Thyroid gland (tissue), 4 donors: ENCODE data around the gene B4GALT3. TPM values are rescaled to one million over a fixed set of nuclear protein-coding genes. Genes with fewer than 3 reads are reported as not detected.
"Not testable (repeated sequence)": the region's sequence is repeated elsewhere in the genome, so short reads cannot be mapped to it uniquely, and the experiment has no call there.

Experiments used
- DNase-seq, 2 donors: peaks; one replicate each; pipeline ENCODE4 v3.0.0-alpha.2; 2019
- H3K27ac ChIP-seq, 3 donors: fragments of 200-600 bp; sonication (generic); 1 replicate in 2 of 3; 2 replicates in 1 of 3; pipeline ENCODE4 v1.5.1; 2016 to 2019; ENCODE audit warnings: mild to moderate bottlenecking in 1 of 3, moderate library complexity in 1 of 3
- H3K27me3 ChIP-seq: fragments of 200-600 bp; sonication (generic); one replicate; pipeline ENCODE4 v1.5.1; 2019
- H3K36me3 ChIP-seq, 2 donors: fragments of 200-600 bp; sonication (generic); one replicate each; pipeline ENCODE4 v1.5.1; 2016 to 2019
- H3K4me1 ChIP-seq, 2 donors: fragments of 200-600 bp; sonication (generic); one replicate each; pipeline ENCODE4 v1.5.1; 2017 to 2019
- H3K4me3 ChIP-seq, 3 donors: fragments of 200-600 bp; sonication (generic); replicated peaks in 1 of 3; 1 replicate in 2 of 3; 2 replicates in 1 of 3; pipeline ENCODE4 v1.5.1; 2016; ENCODE audit warnings: mild to moderate bottlenecking in 1 of 3
- H3K9me3 ChIP-seq: fragments of 200-600 bp; sonication (generic); one replicate; pipeline ENCODE4 v1.5.1; 2017
- POLR2A ChIP-seq, 2 donors: fragments of 450-650 bp; IDR thresholded peaks; one replicate each; pipeline ENCODE4 v1.6.1; 2017; ENCODE audit warnings: antibody characterized with exemption in 2 of 2, mild to moderate bottlenecking in 2 of 2, moderate library complexity in 1 of 2
- WGBS, 2 donors: methylation state at CpG; one replicate each; pipeline ENCODE4 v1.1.5; 2017; 5-methylcytosine and 5-hydroxymethylcytosine counted together
- intact Hi-C: fragments of 100-400 bp; cut with DNase I; formaldehyde crosslinking; loops from one replicate; pipeline ENCODE4 v1.15.1; 2023
- total RNA-seq, 4 donors: library from RNA; depleted of rRNA; stranded (reverse); fragments of >200 nt; gene quantifications; one replicate each; pipeline ENCODE4 v1.2.3, GENCODE V29; 2016
- TF ChIP-seq, protein P1 (sequence below), 6 experiments: fragments of 200-600 bp in 3 of 6; fragments of 450-650 bp in 3 of 6; sonication (generic) in 3 of 6; IDR thresholded peaks; one replicate each; pipeline ENCODE4 v1.5.1; 2016 to 2019; ENCODE audit warnings: antibody characterized with exemption in 6 of 6, mild to moderate bottlenecking in 2 of 6, inconsistent platforms in 1 of 6, moderate library complexity in 1 of 6

The B4GALT3 gene
- total RNA-seq, 4 donors from 2014 or later: 24.1 to 34.0 (median 29.2) TPM

DNA sequence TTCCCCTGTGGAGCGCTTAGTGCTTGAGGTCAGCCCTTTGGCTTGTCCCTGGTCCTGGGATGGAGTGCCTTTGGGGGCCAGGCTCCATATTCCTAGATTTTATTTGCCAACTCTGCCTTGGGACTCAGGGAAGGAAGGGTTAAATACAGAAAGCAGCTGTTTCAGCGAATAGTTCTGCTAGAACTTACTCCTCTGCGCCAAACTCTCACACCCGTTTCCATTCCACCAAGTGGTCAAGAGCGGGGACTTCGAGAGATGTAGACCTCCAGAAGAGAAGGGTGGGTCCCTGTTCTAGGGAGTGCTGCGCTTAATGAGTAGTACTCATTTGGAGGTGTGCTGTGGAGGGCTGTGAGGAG, 47.8 kb upstream of the B4GALT3 start:
- Histone ChIP-seq H3K36me3 (peaks cover 10 to 14% of the 10 kb centered on the region in 2 donors), H3K4me1 (peaks cover 16 to 19% of the 10 kb centered on the region in 2 donors), H3K27me3 (no peaks in the 10 kb centered on the region), H3K4me3 (no peak overlapping the region), H3K9me3 (no peaks in the 10 kb centered on the region), H3K27ac (peak overlapping the region in 2 of 3 donors; percentile 14 to 43)
- intact Hi-C loops: loop anchor here (5.0 to 10.0 kb wide), 3 partner anchors 50 to 157 kb away; partner anchors contain the start of genes B4GALT3 and MPZ
- TF ChIP-seq, protein P1, sequence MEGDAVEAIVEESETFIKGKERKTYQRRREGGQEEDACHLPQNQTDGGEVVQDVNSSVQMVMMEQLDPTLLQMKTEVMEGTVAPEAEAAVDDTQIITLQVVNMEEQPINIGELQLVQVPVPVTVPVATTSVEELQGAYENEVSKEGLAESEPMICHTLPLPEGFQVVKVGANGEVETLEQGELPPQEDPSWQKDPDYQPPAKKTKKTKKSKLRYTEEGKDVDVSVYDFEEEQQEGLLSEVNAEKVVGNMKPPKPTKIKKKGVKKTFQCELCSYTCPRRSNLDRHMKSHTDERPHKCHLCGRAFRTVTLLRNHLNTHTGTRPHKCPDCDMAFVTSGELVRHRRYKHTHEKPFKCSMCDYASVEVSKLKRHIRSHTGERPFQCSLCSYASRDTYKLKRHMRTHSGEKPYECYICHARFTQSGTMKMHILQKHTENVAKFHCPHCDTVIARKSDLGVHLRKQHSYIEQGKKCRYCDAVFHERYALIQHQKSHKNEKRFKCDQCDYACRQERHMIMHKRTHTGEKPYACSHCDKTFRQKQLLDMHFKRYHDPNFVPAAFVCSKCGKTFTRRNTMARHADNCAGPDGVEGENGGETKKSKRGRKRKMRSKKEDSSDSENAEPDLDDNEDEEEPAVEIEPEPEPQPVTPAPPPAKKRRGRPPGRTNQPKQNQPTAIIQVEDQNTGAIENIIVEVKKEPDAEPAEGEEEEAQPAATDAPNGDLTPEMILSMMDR (IDR thresholded peaks at IDR 0.05): no peak
- no peak for TF ChIP-seq POLR2A (IDR thresholded peaks at IDR 0.05)
- no peak for DNase-seq
- whole genome bisulfite sequencing, 2 donors: 63 to 68% methylated on average over 7 of the region's 7 CpGs

DNA sequence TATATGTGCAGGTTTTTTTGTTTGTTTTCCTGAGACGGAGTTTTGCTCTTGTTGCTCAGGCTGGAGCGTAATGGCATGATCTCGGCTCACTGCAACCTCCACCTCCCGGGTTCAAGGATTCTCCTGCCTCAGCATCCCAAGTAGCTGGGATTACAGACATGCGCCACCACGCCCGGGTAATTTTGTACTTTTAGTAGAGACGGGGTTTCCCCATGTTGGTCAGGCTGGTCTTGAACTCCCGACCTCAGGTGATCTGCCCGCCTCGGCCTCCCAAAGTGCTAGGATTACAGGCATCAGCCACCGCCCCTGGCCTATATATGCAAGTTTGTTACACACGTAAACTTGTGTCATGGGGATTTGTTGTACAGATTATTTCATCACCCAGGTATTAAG, 47.4 kb upstream of the B4GALT3 start:
- H3K27ac ChIP-seq, DNase-seq, H3K9me3 ChIP-seq, H3K27me3 ChIP-seq, H3K4me3 ChIP-seq: not testable (repeated sequence)
- intact Hi-C loops: loop anchor here (5.0 to 10.0 kb wide), 3 partner anchors 50 to 158 kb away; partner anchors contain the start of genes B4GALT3 and MPZ
- H3K4me1 ChIP-seq: peaks cover 16 to 19% of the 10 kb centered on the region in 2 donors
- 92 to 93% methylated on average over 13 of the region's 13 CpGs for WGBS, 2 donors
- peaks cover 10 to 13% of the 10 kb centered on the region in 2 donors for H3K36me3 ChIP-seq

DNA sequence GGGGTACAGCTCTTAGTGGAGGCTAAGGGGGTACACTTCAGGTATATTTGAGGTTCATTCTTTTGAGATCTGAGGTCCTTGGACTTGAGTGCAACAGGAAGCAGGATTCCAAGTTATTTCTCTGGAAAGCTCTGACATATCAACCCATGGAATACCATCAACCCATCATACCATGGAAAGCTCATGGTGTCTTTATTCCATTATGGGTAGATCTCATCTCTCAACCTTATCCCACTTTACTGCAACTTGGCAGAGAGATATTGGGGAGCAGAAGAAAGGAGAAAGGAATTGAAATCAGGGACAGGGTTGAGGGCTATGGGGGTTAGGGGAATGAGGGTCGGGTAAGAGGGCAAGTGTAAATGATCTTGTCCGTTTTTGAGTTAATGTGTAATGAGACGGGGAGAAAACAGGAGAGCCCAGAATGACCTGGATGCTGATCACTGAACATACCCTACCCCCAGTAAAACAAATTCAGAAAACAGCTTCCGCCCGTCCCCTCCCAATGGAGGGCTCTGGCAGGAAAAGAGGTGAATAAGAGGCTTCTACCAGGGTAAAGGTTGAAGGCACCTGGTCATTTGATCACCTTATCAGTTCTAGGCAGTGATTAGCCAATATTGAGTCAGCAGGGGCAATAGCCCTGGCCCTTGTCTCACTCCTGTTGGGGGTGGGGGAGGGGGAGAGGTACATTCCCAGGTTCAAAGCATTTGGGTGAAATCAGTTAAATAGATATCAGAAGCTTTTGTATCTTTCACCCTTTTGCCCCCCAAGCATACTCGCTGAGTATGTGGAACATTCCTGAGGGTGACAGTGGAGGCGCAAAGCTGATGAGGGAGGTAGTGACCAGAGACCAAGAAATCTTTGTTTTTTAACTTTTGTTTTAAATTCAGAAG, 46.7 kb upstream of the B4GALT3 start:
- Histone ChIP-seq H3K27ac (no peak overlapping the region), H3K9me3 (no peaks in the 10 kb centered on the region), H3K4me3 (no peak overlapping the region), H3K27me3 (no peaks in the 10 kb centered on the region), H3K4me1 (peaks cover 16 to 19% of the 10 kb centered on the region in 2 donors), H3K36me3 (peaks cover 5 to 7% of the 10 kb centered on the region in 2 donors)
- TF ChIP-seq, protein P1 (IDR thresholded peaks at IDR 0.05): no peak
- no peak for TF ChIP-seq POLR2A (IDR thresholded peaks at IDR 0.05)
- DNase-seq: no peak
- WGBS, 2 donors: 88 to 90% methylated on average over 7 of the region's 7 CpGs
- intact Hi-C loops: loop anchor here (10.0 kb wide), 1 partner anchor 49 kb away; the partner anchor contains the start of gene B4GALT3

DNA sequence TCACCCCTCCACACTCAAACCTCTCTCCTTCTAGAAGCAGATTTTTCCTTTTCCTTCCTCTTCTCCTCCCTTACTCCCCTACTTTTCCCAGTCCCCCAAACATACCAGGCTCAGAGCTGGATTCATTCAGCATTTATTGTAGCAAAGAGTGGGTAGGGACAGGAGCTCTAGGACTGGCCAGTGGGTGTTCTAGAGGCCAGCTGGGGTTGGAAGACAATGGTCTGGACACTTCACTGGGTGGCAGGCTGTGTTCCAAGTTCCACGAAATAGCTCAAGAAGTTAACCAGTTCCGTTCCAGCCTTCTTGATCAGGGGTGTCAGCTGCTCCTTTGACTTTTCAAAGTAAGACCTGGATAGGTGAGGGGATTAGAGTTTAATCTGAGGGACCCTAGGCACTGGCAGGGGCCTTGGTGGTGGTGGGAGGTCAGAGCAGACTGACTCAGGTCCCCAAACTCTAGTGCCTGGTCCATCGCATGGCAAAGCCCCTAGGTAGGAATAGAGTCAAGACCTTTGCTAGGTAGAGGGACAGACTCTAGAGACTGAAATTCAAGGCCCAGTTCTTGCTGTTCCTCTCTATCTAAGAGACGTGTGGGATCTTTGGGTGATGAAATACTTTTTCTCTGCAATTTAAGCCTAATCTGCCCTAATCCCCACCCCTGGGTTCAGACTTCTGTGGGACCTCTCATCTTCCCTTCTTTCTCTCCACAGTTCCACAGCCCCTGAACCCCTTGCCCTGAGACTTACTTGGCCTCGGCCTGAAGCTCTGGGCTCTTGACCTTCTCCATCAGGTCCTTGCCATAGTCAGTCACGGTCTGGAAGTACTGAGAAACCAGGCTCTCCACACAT, 45.1 kb upstream of the B4GALT3 start:
- Histone ChIP-seq H3K27me3 (no peaks in the 10 kb centered on the region), H3K27ac (no peak overlapping the region), H3K9me3 (no peaks in the 10 kb centered on the region), H3K4me3 (no peak overlapping the region), H3K36me3 (no peaks in the 10 kb centered on the region), H3K4me1 (peaks cover 16 to 17% of the 10 kb centered on the region in 2 donors)
- TF ChIP-seq, protein P1 (IDR thresholded peaks at IDR 0.05): no peak
- TF ChIP-seq POLR2A (IDR thresholded peaks at IDR 0.05): no peak
- 68 to 70% methylated on average over 6 of the region's 6 CpGs for WGBS, 2 donors
- intact Hi-C loops: loop anchor here (10.0 kb wide), 1 partner anchor 48 kb away; the partner anchor contains the start of gene B4GALT3
- no peak for DNase-seq

DNA sequence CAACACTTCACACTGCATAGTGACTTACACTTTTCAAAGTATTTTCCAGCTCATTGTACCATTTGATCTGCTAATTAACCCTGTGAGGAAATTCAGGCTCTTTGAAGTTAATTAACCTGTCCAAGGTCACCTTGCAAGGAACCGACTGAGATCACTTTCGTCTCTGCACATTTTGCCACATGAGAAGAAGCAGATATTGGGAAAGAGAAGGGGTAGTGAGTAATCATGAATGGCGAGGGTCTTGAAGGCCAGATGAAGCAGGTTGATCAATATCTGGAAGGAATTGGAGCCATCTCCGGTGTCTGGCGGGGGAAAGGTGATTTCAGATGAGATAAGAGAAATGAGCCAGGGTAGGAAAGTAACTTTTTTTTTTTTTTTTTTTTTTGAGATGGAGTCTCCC, 42.7 kb upstream of the B4GALT3 start:
- Histone ChIP-seq H3K4me1 (peaks cover 0 to under 1% of the 10 kb centered on the region in 2 donors), H3K27ac (no peak overlapping the region), H3K27me3 (no peaks in the 10 kb centered on the region), H3K36me3 (peaks cover 0 to 2% of the 10 kb centered on the region in 2 donors), H3K9me3 (no peaks in the 10 kb centered on the region), H3K4me3 (no peak overlapping the region)
- 86 to 88% methylated on average over 5 of the region's 5 CpGs for WGBS, 2 donors
- intact Hi-C loops: loop anchor here (10.0 kb wide), 1 partner anchor 45 kb away; the partner anchor contains the start of gene B4GALT3
- no peak for TF ChIP-seq POLR2A (IDR thresholded peaks at IDR 0.05)
- TF ChIP-seq, protein P1 (IDR thresholded peaks at IDR 0.05): no peak
- DNase-seq: no peak
